ENCODE data around the gene EDC4. TPM values are rescaled to one million over a fixed set of nuclear protein-coding genes. Genes with fewer than 3 reads are reported as not detected.
A peak's percentile ranks its signal among the peaks of the same experiment; 100 is the strongest.

Gene EDC4
- total RNA-seq, 2 experiments from 2014 or later: 134 to 145 TPM

GRCh38 chr16:67847064-67847861, 25.6 kb upstream of the EDC4 start, which contains the start of gene CENPT:
CENPT (minus strand) TSS chr16:67847693; CDS start chr16:67833859, 13,834 bp downstream.
- H3K27me3 Mint-ChIP-seq: no peaks in the 10 kb centered on the region
- peaks cover 48% of the 10 kb centered on the region for H3K4me1 Mint-ChIP-seq (ENCODE audit: low read depth)
- H3K27ac Mint-ChIP-seq: peak within 1 kb of the TSS; percentile 95
- H3K9me3 ChIP-seq (ENCODE audit: control insufficient read depth in 1 of 2, insufficient read depth in 1 of 2, low read length in 2 of 2): no peaks in the 10 kb centered on the region
- H3K27me3 ChIP-seq (ENCODE audit: control insufficient read depth in 1 of 2, insufficient read depth in 2 of 2, low read length in 2 of 2): no peaks in the 10 kb centered on the region
- H3K36me3 ChIP-seq (ENCODE audit: insufficient read depth, low read length): peaks cover 12% of the 10 kb centered on the region
- CTCF ChIA-PET: interaction anchor here (4.9 kb wide), 1 partner anchor 31 kb away, joined by 41 read pairs; no protein-coding TSS in a partner anchor
- no peaks in the 10 kb centered on the region for H3K9me3 Mint-ChIP-seq
- peak within 1 kb of the TSS; percentile 91 for H3K4me3 ChIP-seq (ENCODE audit: low read length)
- intact Hi-C loops (cut with DNase I, micrococcal nuclease): loop anchor here (1.0 to 10.0 kb wide), 5 partner anchors 14 to 622 kb away; partner anchors contain the start of genes C16orf86 (in 1 of the 2), ENKD1 (in 1 of the 2), PSKH1 (in 1 of the 2) and TMEM208 (in 1 of the 2)
- peak within 1 kb of the TSS; percentile 85 to 92 for H3K27ac ChIP-seq (ENCODE audit: low read depth in 1 of 2, low read length in 2 of 2)
- peak; percentile 44 for ATAC-seq (ENCODE audit: poor library complexity)
- H3K4me3 Mint-ChIP-seq: peak within 1 kb of the TSS; percentile 91
- DNase-seq: peak in 1 of 14 experiments; percentile 17
- H3K4me1 ChIP-seq (ENCODE audit: insufficient read depth, low read length): peaks cover 63% of the 10 kb centered on the region
- no peak for TF ChIP-seq CTCF (IDR thresholded peaks at IDR 0.05)
- POLR2A ChIA-PET: interaction anchor here (0.9 to 3.0 kb wide), 8 partner anchors 14 to 238 kb away, joined by 3 to 26 read pairs (median 6); partner anchors contain the start of genes EDC4, NFATC3, PSKH1 and PSMB10
- H3K36me3 Mint-ChIP-seq (ENCODE audit: low read depth): peaks cover 30% of the 10 kb centered on the region

GRCh38 chr16:67848118-67848517, 24.7 kb upstream of the EDC4 start:
- Histone ChIP-seq H3K27me3 (ENCODE audit: control insufficient read depth in 1 of 2, insufficient read depth in 2 of 2, low read length in 2 of 2) (no peaks in the 10 kb centered on the region), H3K27ac (ENCODE audit: low read depth in 1 of 2, low read length in 2 of 2) (no peak overlapping the region), H3K4me3 (ENCODE audit: low read length) (peak overlapping the region; percentile 91), H3K36me3 (ENCODE audit: insufficient read depth, low read length) (peaks cover 12% of the 10 kb centered on the region), H3K9me3 (ENCODE audit: control insufficient read depth in 1 of 2, insufficient read depth in 1 of 2, low read length in 2 of 2) (no peaks in the 10 kb centered on the region), H3K4me1 (ENCODE audit: insufficient read depth, low read length) (peaks cover 55% of the 10 kb centered on the region)
- Mint-ChIP-seq H3K27ac (peak overlapping the region; percentile 67), H3K9me3 (no peaks in the 10 kb centered on the region), H3K27me3 (no peaks in the 10 kb centered on the region), H3K4me1 (ENCODE audit: low read depth) (peaks cover 42% of the 10 kb centered on the region), H3K36me3 (ENCODE audit: low read depth) (peaks cover 23% of the 10 kb centered on the region), H3K4me3 (peak overlapping the region; percentile 91)
- ATAC-seq (ENCODE audit: poor library complexity): no peak
- ChIA-PET POLR2A (interaction anchor here (1.2 to 3.0 kb wide), 3 partner anchors 15 to 88 kb away, joined by 3 to 26 read pairs (median 3); partner anchors contain the start of genes PSKH1 and PSMB10), CTCF (interaction anchor here (0.8 kb wide), 2 partner anchors 31 to 42 kb away, joined by 3 read pairs; partner anchors contain the start of genes RANBP10 and TSNAXIP1)
- no peak for DNase-seq
- TF ChIP-seq CTCF (IDR thresholded peaks at IDR 0.05): no peak
- intact Hi-C loops (cut with DNase I, micrococcal nuclease): loop anchor here in 1 of 2 experiments (5.0 to 10.0 kb wide), 2 partner anchors 181 to 623 kb away; partner anchors contain the start of genes C16orf86, ENKD1 and TMEM208

- Mint-ChIP-seq H3K4me3 (no peak overlapping the region), H3K36me3 (ENCODE audit: low read depth) (peaks cover 8% of the 10 kb centered on the region), H3K4me1 (ENCODE audit: low read depth) (peaks cover 31% of the 10 kb centered on the region), H3K27ac (no peak overlapping the region), H3K9me3 (no peaks in the 10 kb centered on the region), H3K27me3 (no peaks in the 10 kb centered on the region)
- TF ChIP-seq CTCF (IDR thresholded peaks at IDR 0.05): no peak
- no peaks in the 10 kb centered on the region for H3K9me3 ChIP-seq (ENCODE audit: control insufficient read depth in 1 of 2, insufficient read depth in 1 of 2, low read length in 2 of 2)
- ChIA-PET CTCF (interaction anchor here (1.2 to 1.4 kb wide), 2 partner anchors 30 to 37 kb away, joined by 3 to 4 read pairs; no protein-coding TSS in a partner anchor), POLR2A (no interaction called here)
- no peak for DNase-seq
- no peak overlapping the region for H3K4me3 ChIP-seq (ENCODE audit: low read length)
- no peak for ATAC-seq (ENCODE audit: poor library complexity)
- peaks cover 35% of the 10 kb centered on the region for H3K4me1 ChIP-seq (ENCODE audit: insufficient read depth, low read length)
- no peaks in the 10 kb centered on the region for H3K27me3 ChIP-seq (ENCODE audit: control insufficient read depth in 1 of 2, insufficient read depth in 2 of 2, low read length in 2 of 2)
- no peak overlapping the region for H3K27ac ChIP-seq (ENCODE audit: low read depth in 1 of 2, low read length in 2 of 2)
- intact Hi-C loops (cut with DNase I, micrococcal nuclease): no loop called here
- H3K36me3 ChIP-seq (ENCODE audit: insufficient read depth, low read length): peaks cover 6% of the 10 kb centered on the region
These were observed 19.2 kb upstream of the EDC4 start for GRCh38 chr16:67853670-67854069.
